Natural killer cell (primary cell): ENCODE measurements around the gene CD8A. TPM values are rescaled to one million over a fixed set of nuclear protein-coding genes. Genes with fewer than 3 reads are reported as not detected.

Experiments
- ATAC-seq, 3 donors: fragments of 150-1000 bp in 2 of 3; fragments of 200-7000 bp in 1 of 3; cut with Tn5 transposase; 1 replicate in 1 of 3; 2 replicates in 2 of 3; pipeline ENCODE4 v1.10.0; 2021; ENCODE audit warnings: mild to moderate bottlenecking in 2 of 3, moderate library complexity in 2 of 3
- DNase-seq, 2 donors: peaks; one replicate each; pipeline versions ENCODE4 v3.0.0 to v3.0.0-alpha.2; 2013 to 2021; ENCODE audit warnings: mixed read lengths in 1 of 2
- H3K27ac ChIP-seq: one replicate; pipeline ENCODE4 v1.5.1; 2013; ENCODE audit warnings: mild to moderate bottlenecking, low read length
- H3K27me3 ChIP-seq: one replicate; pipeline ENCODE4 v1.6.1; 2013; ENCODE audit warnings: low read length; ENCODE audit not compliant: control insufficient read depth, insufficient read depth
- H3K36me3 ChIP-seq: one replicate; pipeline ENCODE4 v1.6.1; 2013; ENCODE audit warnings: low read length; ENCODE audit not compliant: control insufficient read depth, insufficient read depth
- H3K4me1 ChIP-seq: one replicate; pipeline ENCODE4 v1.6.1; 2013; ENCODE audit warnings: low read length; ENCODE audit not compliant: control insufficient read depth, insufficient read depth
- H3K4me3 ChIP-seq: one replicate; pipeline ENCODE4 v1.5.1; 2013; ENCODE audit warnings: low read length
- H3K9me3 ChIP-seq: one replicate; pipeline ENCODE4 v1.6.1; 2013; ENCODE audit warnings: low read length; ENCODE audit not compliant: control insufficient read depth, insufficient read depth
- H3K27ac Mint-ChIP-seq, 2 donors: one replicate each; pipeline ENCODE4 v1.8.0; 2022; ENCODE audit warnings: mild to moderate bottlenecking in 2 of 2, mixed read lengths in 2 of 2, moderate library complexity in 1 of 2
- H3K27me3 Mint-ChIP-seq, 2 donors: one replicate each; pipeline ENCODE4 v1.8.0; 2022; ENCODE audit warnings: low read depth in 2 of 2, mixed read lengths in 2 of 2
- H3K36me3 Mint-ChIP-seq: one replicate; pipeline ENCODE4 v1.8.0; 2022; ENCODE audit warnings: mixed read lengths
- H3K4me1 Mint-ChIP-seq, 2 donors: one replicate each; pipeline ENCODE4 v1.8.0; 2022; ENCODE audit warnings: mixed read lengths in 2 of 2
- H3K4me3 Mint-ChIP-seq: one replicate; pipeline ENCODE4 v1.8.0; 2022; ENCODE audit warnings: mild to moderate bottlenecking, moderate library complexity, mixed read lengths
- H3K9me3 Mint-ChIP-seq, 2 donors: one replicate each; pipeline ENCODE4 v1.8.0; 2022; ENCODE audit warnings: mixed read lengths in 2 of 2
- CTCF ChIP-seq: fragments of 200-600 bp; IDR thresholded peaks from one replicate; pipeline ENCODE4 v1.8.0; 2022; ENCODE audit warnings: antibody characterized with exemption
- WGBS: methylation state at CpG from one replicate; pipeline ENCODE4 v1.1.7; 2013; ENCODE audit warnings: missing lambda C conversion rate; ENCODE audit not compliant: insufficient coverage; 5-methylcytosine and 5-hydroxymethylcytosine counted together
- intact Hi-C: fragments of 100-400 bp; cut with micrococcal nuclease; formaldehyde crosslinking; loops from one replicate; pipeline ENCODE4 v1.14.2; 2022
- total RNA-seq, 4 donors: library from RNA; stranded (reverse); fragments of 120-200 nt in 1 of 4; gene quantifications; one replicate each; pipeline versions ENCODE4 v1.2.3 to v1.2.4, GENCODE V29; 2013 to 2022

CD8A gene
- total RNA-seq, 3 donors from 2014 or later (not counting 1 experiment from before 2014, with no cell fraction given): 85.3 to 208 (median 162) TPM

DNA sequence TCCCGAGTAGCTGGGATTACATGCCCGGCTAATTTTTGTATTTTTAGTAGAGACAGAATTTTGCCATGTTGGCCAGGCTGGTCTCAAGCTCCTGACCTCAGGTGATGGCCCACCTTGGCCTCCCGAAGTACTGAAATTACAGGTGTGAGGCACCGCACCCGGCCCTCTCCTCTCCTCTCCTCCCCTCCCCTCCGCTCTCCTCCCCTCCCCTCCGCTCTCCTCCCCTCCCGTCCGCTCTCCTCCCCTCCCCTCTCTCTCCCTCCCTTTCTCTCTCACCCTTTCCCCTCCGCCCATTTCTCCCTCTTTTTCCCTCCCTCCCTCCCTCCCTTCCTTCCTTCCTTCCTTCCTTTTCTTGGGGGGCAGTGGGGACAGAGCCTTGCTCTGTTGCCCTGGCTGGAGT is 42.6 kb upstream of the CD8A start:
- Histone ChIP-seq H3K27me3 (no peaks in the 10 kb centered on the region), H3K9me3 (no peaks in the 10 kb centered on the region), H3K4me1 (peaks cover 6% of the 10 kb centered on the region), H3K36me3 (no peaks in the 10 kb centered on the region), H3K27ac (no peak overlapping the region), H3K4me3 (no peak overlapping the region)
- WGBS: 93% methylated on average over 2 of the region's 10 CpGs
- H3K27me3 Mint-ChIP-seq: peaks cover 0 to 4% of the 10 kb centered on the region in 2 donors
- H3K9me3 Mint-ChIP-seq: no peaks in the 10 kb centered on the region
- ATAC-seq (no peak), DNase-seq (no peak)
- no peaks in the 10 kb centered on the region for H3K36me3 Mint-ChIP-seq
- no peak overlapping the region for H3K27ac Mint-ChIP-seq
- H3K4me3 Mint-ChIP-seq: no peak overlapping the region
- intact Hi-C loops: no loop called here
- no peak for TF ChIP-seq CTCF
- no peaks in the 10 kb centered on the region for H3K4me1 Mint-ChIP-seq

GRCh38 chr2:86832334-86833096 is 41.8 kb upstream of the CD8A start:
- peaks cover 0 to 4% of the 10 kb centered on the region in 2 donors for H3K27me3 Mint-ChIP-seq
- no peak overlapping the region for H3K27ac ChIP-seq
- H3K9me3 Mint-ChIP-seq: no peaks in the 10 kb centered on the region
- no peak overlapping the region for H3K4me3 Mint-ChIP-seq
- H3K36me3 ChIP-seq: no peaks in the 10 kb centered on the region
- TF ChIP-seq CTCF: no peak
- H3K4me1 Mint-ChIP-seq: no peaks in the 10 kb centered on the region
- H3K4me1 ChIP-seq: peaks cover 6% of the 10 kb centered on the region
- no peaks in the 10 kb centered on the region for H3K9me3 ChIP-seq
- no peak overlapping the region for H3K27ac Mint-ChIP-seq
- DNase-seq (no peak), ATAC-seq (no peak)
- 77% methylated on average over 6 of the region's 7 CpGs for WGBS
- no peaks in the 10 kb centered on the region for H3K36me3 Mint-ChIP-seq
- intact Hi-C loops: no loop called here
- no peaks in the 10 kb centered on the region for H3K27me3 ChIP-seq
- H3K4me3 ChIP-seq: no peak overlapping the region

DNA sequence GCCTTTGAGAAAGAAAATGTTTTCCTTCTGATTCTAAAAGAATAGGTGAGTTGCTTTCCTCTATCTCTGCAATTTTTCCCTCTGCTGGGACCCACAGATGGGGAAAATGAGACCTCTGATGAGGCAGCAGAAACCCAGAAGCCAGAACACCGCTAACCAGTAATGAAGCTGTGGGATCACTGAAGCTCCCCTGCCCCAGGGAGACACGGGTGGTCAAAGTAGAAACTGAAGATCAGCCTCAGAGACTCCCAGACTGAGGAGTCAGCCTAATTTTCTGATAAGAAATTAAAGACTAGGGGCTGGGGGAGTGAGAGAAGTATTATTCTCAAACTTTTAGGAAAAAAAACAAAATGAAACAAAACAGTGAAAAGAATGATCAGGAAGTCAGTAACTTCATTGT is 40.8 kb upstream of the CD8A start:
- intact Hi-C loops: no loop called here

More for the DNA sequence above, 40.8 kb upstream of the CD8A start:
- no peak overlapping the region for H3K27ac Mint-ChIP-seq
- Histone ChIP-seq H3K27ac (no peak overlapping the region), H3K27me3 (no peaks in the 10 kb centered on the region), H3K4me3 (no peak overlapping the region), H3K36me3 (no peaks in the 10 kb centered on the region), H3K9me3 (no peaks in the 10 kb centered on the region), H3K4me1 (peaks cover 5% of the 10 kb centered on the region)
- ATAC-seq (no peak), DNase-seq (no peak)
- peaks cover 0 to 4% of the 10 kb centered on the region in 2 donors for H3K27me3 Mint-ChIP-seq
- no peak overlapping the region for H3K4me3 Mint-ChIP-seq
- WGBS: 87% methylated on average over 2 of the region's 2 CpGs
- no peaks in the 10 kb centered on the region for H3K4me1 Mint-ChIP-seq
- no peak for TF ChIP-seq CTCF
- no peaks in the 10 kb centered on the region for H3K9me3 Mint-ChIP-seq
- no peaks in the 10 kb centered on the region for H3K36me3 Mint-ChIP-seq
